PFSK-1 (cell line): ENCODE measurements around the gene NXN.

Source experiments
- FOXP2 ChIP-seq: optimal IDR thresholded peaks from 2 replicates; pipeline ENCODE3; 2011; ENCODE audit warnings: borderline replicate concordance, control low read depth, inconsistent platforms; ENCODE audit not compliant: insufficient read depth; ENCODE audit errors: extremely low read length, extremely low read depth
- POLR2AphosphoS5 ChIP-seq: IDR thresholded peaks from 2 replicates; pipeline ENCODE4 v1.6.1; 2012; ENCODE audit warnings: low read depth, mild to moderate bottlenecking, control low read depth, low read length, moderate library complexity
- REST ChIP-seq, 2 experiments: IDR thresholded peaks; 2 replicates each; pipeline versions ENCODE4 v1.6.1 to v1.8.0; 2011 to 2012; ENCODE audit warnings: low read depth in 2 of 2, low read length in 2 of 2, control low read depth in 1 of 2, inconsistent platforms in 1 of 2, mild to moderate bottlenecking in 1 of 2, moderate library complexity in 1 of 2; ENCODE audit not compliant: insufficient read depth in 1 of 2
- SIN3A ChIP-seq: IDR thresholded peaks from 2 replicates; pipeline ENCODE4 v1.6.1; 2012; ENCODE audit warnings: mild to moderate bottlenecking, low read length, moderate library complexity, borderline replicate concordance; ENCODE audit not compliant: insufficient read depth
- TAF1 ChIP-seq: IDR thresholded peaks from 2 replicates; pipeline ENCODE4 v1.6.1; 2012; ENCODE audit warnings: low read length, control low read depth, borderline replicate concordance; ENCODE audit not compliant: insufficient read depth

- TF ChIP-seq SIN3A = no peak
- TF ChIP-seq POLR2AphosphoS5 = no peak
- TF ChIP-seq REST (IDR thresholded peaks at IDR 0.05; ENCODE audit: insufficient read depth in 1 of 2, low read depth in 2 of 2, low read length in 2 of 2) = no peak
- no peak for TF ChIP-seq TAF1
- no peak for TF ChIP-seq FOXP2
These were observed 9.0 kb upstream of the NXN start for GRCh38 chr17:988561-988960.
